ENCODE measurements around the gene FSHB. TPM values are rescaled to one million over a fixed set of nuclear protein-coding genes. Genes with fewer than 3 reads are reported as not detected.

Gene FSHB
- total and polyA plus RNA-seq, 2 donors from 2014 or later: not detected

GRCh38 chr11:30225642-30226041 lies 5.2 kb upstream of the FSHB start:
- H3K27me3 ChIP-seq (ENCODE audit: control insufficient read depth, insufficient read depth, low read length): no peaks in the 10 kb centered on the region
- peak in 1 of 5 donors; percentile 3 for DNase-seq
- peaks cover 0 to 4% (median 0%) of the 10 kb centered on the region in 3 donors for H3K9me3 ChIP-seq (ENCODE audit: control insufficient read depth in 2 of 3, insufficient read depth in 1 of 3, low read length in 3 of 3)
- H3K4me3 ChIP-seq (ENCODE audit: low read length in 3 of 3): no peak overlapping the region
- no peaks in the 10 kb centered on the region for H3K36me3 ChIP-seq (ENCODE audit: control insufficient read depth in 2 of 3, insufficient read depth in 3 of 3, low read length in 3 of 3)
- no peak overlapping the region for H3K27ac ChIP-seq (ENCODE audit: low read depth in 2 of 2, low read length in 2 of 2)
- intact Hi-C loops (cut with DNase I): no loop called here
- no peak overlapping the region for H3K9ac ChIP-seq (ENCODE audit: low read length in 3 of 3)
- no peak for TF ChIP-seq CTCF (IDR thresholded peaks at IDR 0.05; ENCODE audit: borderline replicate concordance, extremely low read depth, insufficient read depth)
- FAIRE-seq: no peak
- H3K4me1 ChIP-seq (ENCODE audit: control insufficient read depth in 2 of 3, insufficient read depth in 2 of 3, low read depth in 1 of 3, low read length in 3 of 3): no peaks in the 10 kb centered on the region

GRCh38 chr11:30228323-30228884 lies 2.4 kb upstream of the FSHB start:
- Histone ChIP-seq H3K27me3 (ENCODE audit: control insufficient read depth, insufficient read depth, low read length) (no peaks in the 10 kb centered on the region), H3K9me3 (ENCODE audit: control insufficient read depth in 2 of 3, insufficient read depth in 1 of 3, low read length in 3 of 3) (peaks cover 0 to 4% (median 0%) of the 10 kb centered on the region in 3 donors), H3K4me1 (ENCODE audit: control insufficient read depth in 2 of 3, insufficient read depth in 2 of 3, low read depth in 1 of 3, low read length in 3 of 3) (no peaks in the 10 kb centered on the region), H3K9ac (ENCODE audit: low read length in 3 of 3) (no peak overlapping the region), H3K4me3 (ENCODE audit: low read length in 3 of 3) (no peak overlapping the region), H3K27ac (ENCODE audit: low read depth in 2 of 2, low read length in 2 of 2) (no peak overlapping the region), H3K36me3 (ENCODE audit: control insufficient read depth in 2 of 3, insufficient read depth in 3 of 3, low read length in 3 of 3) (no peaks in the 10 kb centered on the region)
- no peak for DNase-seq
- no peak for TF ChIP-seq CTCF (IDR thresholded peaks at IDR 0.05; ENCODE audit: borderline replicate concordance, extremely low read depth, insufficient read depth)
- no peak for FAIRE-seq
- intact Hi-C loops (cut with DNase I): no loop called here

GRCh38 chr11:30239025-30239424 lies 8.2 kb downstream of the FSHB start:
- intact Hi-C loops (cut with DNase I): no loop called here
- H3K4me1 ChIP-seq (ENCODE audit: control insufficient read depth in 2 of 3, insufficient read depth in 2 of 3, low read depth in 1 of 3, low read length in 3 of 3): no peaks in the 10 kb centered on the region
- DNase-seq (no peak), FAIRE-seq (no peak)
- no peak overlapping the region for H3K4me3 ChIP-seq (ENCODE audit: low read length in 3 of 3)
- TF ChIP-seq CTCF (IDR thresholded peaks at IDR 0.05; ENCODE audit: borderline replicate concordance, extremely low read depth, insufficient read depth): no peak
- H3K36me3 ChIP-seq (ENCODE audit: control insufficient read depth in 2 of 3, insufficient read depth in 3 of 3, low read length in 3 of 3): no peaks in the 10 kb centered on the region
- H3K9ac ChIP-seq (ENCODE audit: low read length in 3 of 3): no peak overlapping the region
- H3K27me3 ChIP-seq (ENCODE audit: control insufficient read depth, insufficient read depth, low read length): no peaks in the 10 kb centered on the region
- no peak overlapping the region for H3K27ac ChIP-seq (ENCODE audit: low read depth in 2 of 2, low read length in 2 of 2)
- H3K9me3 ChIP-seq (ENCODE audit: control insufficient read depth in 2 of 3, insufficient read depth in 1 of 3, low read length in 3 of 3): no peaks in the 10 kb centered on the region

- Histone ChIP-seq H3K9me3 (ENCODE audit: control insufficient read depth in 2 of 3, insufficient read depth in 1 of 3, low read length in 3 of 3) (no peaks in the 10 kb centered on the region), H3K36me3 (ENCODE audit: control insufficient read depth in 2 of 3, insufficient read depth in 3 of 3, low read length in 3 of 3) (no peaks in the 10 kb centered on the region), H3K4me1 (ENCODE audit: control insufficient read depth in 2 of 3, insufficient read depth in 2 of 3, low read depth in 1 of 3, low read length in 3 of 3) (no peaks in the 10 kb centered on the region), H3K9ac (ENCODE audit: low read length in 3 of 3) (no peak overlapping the region), H3K27ac (ENCODE audit: low read depth in 2 of 2, low read length in 2 of 2) (no peak overlapping the region), H3K4me3 (ENCODE audit: low read length in 3 of 3) (no peak overlapping the region), H3K27me3 (ENCODE audit: control insufficient read depth, insufficient read depth, low read length) (no peaks in the 10 kb centered on the region)
- FAIRE-seq (no peak), DNase-seq (no peak)
- intact Hi-C loops (cut with DNase I): no loop called here
- TF ChIP-seq CTCF (IDR thresholded peaks at IDR 0.05; ENCODE audit: borderline replicate concordance, extremely low read depth, insufficient read depth): no peak
These were observed 13.5 kb downstream of the FSHB start for GRCh38 chr11:30244265-30244664.

All from kidney (tissue), 14 donors.